HCT116 (cell line): Measurements from ENCODE around the gene TMEM187. TPM values are rescaled to one million over a fixed set of nuclear protein-coding genes. Genes with fewer than 3 reads are reported as not detected.

Experiments
- ATAC-seq: fragments of 200-7000 bp; cut with Tn5 transposase; 2 replicates; pipeline ENCODE4 v1.9.1; 2020; ENCODE audit warnings: mild to moderate bottlenecking, moderate library complexity
- BruUV-seq: library from RNA; stranded (reverse); fragments of 400-500 nt; replicated peaks from 2 replicates; lab custom pipeline; 2021; lab: Mats Ljungman, UMichigan
- CTCF ChIA-PET: fragments of 300-600 bp; sonication (Branson Sonifier 250); formaldehyde crosslinking; loops from one replicate; lab custom pipeline; 2021; ENCODE audit warnings: antibody characterized with exemption; lab: Charles Lee
- POLR2A ChIA-PET: fragments of 300-600, 350-600 bp; sonication (Branson Sonifier 250); formaldehyde crosslinking; loops from one replicate; lab custom pipeline; 2021; ENCODE audit warnings: antibody characterized with exemption; lab: Charles Lee
- RAD21 ChIA-PET, 2 experiments: fragments of 300-600 bp; sonication (Branson Sonifier 250); formaldehyde crosslinking; loops; one replicate each; lab custom pipeline; 2023; ENCODE audit warnings: low total read pairs in 2 of 2; ENCODE audit not compliant: uncharacterized antibody in 2 of 2, unreplicated experiment in 2 of 2, low non-redundant PET in 1 of 2; lab: Charles Lee
- DNase-seq: peaks from one replicate; pipeline ENCODE4 v3.0.0-alpha.2; 2010; ENCODE audit warnings: low read depth, low spot score
- H2AFZ ChIP-seq: fragments of 200-600 bp; shearing (Covaris generic), sonication (generic); 2 replicates; pipeline ENCODE4 v1.6.1; 2017; ENCODE audit warnings: low read depth, mixed run types, mixed read lengths, antibody characterized with exemption, low read length; ENCODE audit not compliant: poor library complexity, severe bottlenecking
- H3K27ac ChIP-seq: 2 replicates; pipeline ENCODE4 v1.5.1; 2012; ENCODE audit warnings: low read depth, low read length
- H3K27me3 ChIP-seq: fragments of 200-600 bp; sonication (generic); 2 replicates; pipeline ENCODE4 v1.6.1; 2016; ENCODE audit warnings: mixed run types, low read length, mixed read lengths; ENCODE audit not compliant: insufficient read depth
- H3K36me3 ChIP-seq, 2 experiments: fragments of 200-500 bp in 1 of 2; fragments of 200-600 bp in 1 of 2; sonication (Bioruptor generic) in 1 of 2; sonication (generic) in 1 of 2; 2 replicates each; pipeline versions ENCODE4 v1.5.1 to v1.6.1; 2014 to 2016; ENCODE audit warnings: low read length in 2 of 2, inconsistent platforms in 1 of 2, mixed read lengths in 1 of 2, mixed run types in 1 of 2; ENCODE audit not compliant: insufficient read depth in 2 of 2, control insufficient read depth in 1 of 2
- H3K4me1 ChIP-seq, 2 experiments: fragments of 200-600 bp in 1 of 2; sonication (generic) in 1 of 2; 2 replicates each; pipeline versions ENCODE4 v1.5.1 to v1.6.1; 2012 to 2017; ENCODE audit warnings: low read length in 2 of 2, inconsistent platforms in 1 of 2, mild to moderate bottlenecking in 1 of 2, mixed read lengths in 1 of 2, mixed run types in 1 of 2, moderate library complexity in 1 of 2; ENCODE audit not compliant: insufficient read depth in 2 of 2, control insufficient read depth in 1 of 2
- H3K4me2 ChIP-seq: fragments of 200-600 bp; sonication (generic); 2 replicates; pipeline ENCODE4 v1.6.1; 2017; ENCODE audit warnings: mixed run types, low read length, mixed read lengths
- H3K4me3 ChIP-seq, 2 experiments: fragments of 200-600 bp in 1 of 2; sonication (generic) in 1 of 2; replicated peaks in 1 of 2; 2 replicates each; pipeline ENCODE4 v1.5.1; 2011 to 2016; ENCODE audit warnings: low read length in 2 of 2, control low read depth in 1 of 2, low read depth in 1 of 2, mild to moderate bottlenecking in 1 of 2, mixed read lengths in 1 of 2, mixed run types in 1 of 2
- H3K79me2 ChIP-seq: fragments of 200-600 bp; sonication (generic); 2 replicates; pipeline ENCODE4 v1.6.1; 2017; ENCODE audit warnings: mild to moderate bottlenecking, mixed run types, low read length, moderate library complexity, mixed read lengths; ENCODE audit not compliant: insufficient read depth
- H3K9ac ChIP-seq: fragments of 200-600 bp; sonication (generic); 2 replicates; pipeline ENCODE4 v1.6.1; 2016; ENCODE audit warnings: low read length, mixed read lengths
- H3K9me2 ChIP-seq: fragments of 200-600 bp; sonication (generic), shearing (Covaris generic); 2 replicates; pipeline ENCODE4 v1.6.1; 2017; ENCODE audit warnings: mixed run types, mild to moderate bottlenecking, moderate library complexity; ENCODE audit not compliant: insufficient read depth
- H3K9me3 ChIP-seq, 2 experiments: fragments of 200-500 bp in 1 of 2; fragments of 200-600 bp in 1 of 2; sonication (Bioruptor generic) in 1 of 2; sonication (generic) in 1 of 2; 2 replicates each; pipeline ENCODE4 v1.6.1; 2014 to 2017; ENCODE audit warnings: low read length in 2 of 2, mixed read lengths in 2 of 2, inconsistent platforms in 1 of 2, low read depth in 1 of 2, mild to moderate bottlenecking in 1 of 2, mixed run types in 1 of 2, moderate library complexity in 1 of 2; ENCODE audit not compliant: control insufficient read depth in 1 of 2, insufficient read depth in 1 of 2
- H4K20me1 ChIP-seq: fragments of 200-600 bp; sonication (generic), shearing (Covaris generic); 2 replicates; pipeline ENCODE4 v1.6.1; 2017; ENCODE audit warnings: mixed run types, mild to moderate bottlenecking, moderate library complexity; ENCODE audit not compliant: insufficient read depth
- CBX3 ChIP-seq: IDR thresholded peaks from 2 replicates; pipeline ENCODE4 v1.6.1; 2012; ENCODE audit warnings: low read depth
- ELF1 ChIP-seq: IDR thresholded peaks from 2 replicates; pipeline ENCODE4 v1.6.1; 2012; ENCODE audit warnings: low read depth, borderline replicate concordance
- EZH2 ChIP-seq: fragments of 200-600 bp; sonication (generic); IDR thresholded peaks from 2 replicates; pipeline ENCODE4 v1.6.1; 2017; ENCODE audit warnings: antibody characterized with exemption, mixed run types
- JUND ChIP-seq: IDR thresholded peaks from 2 replicates; pipeline ENCODE4 v1.6.1; 2012
- POLR2AphosphoS5 ChIP-seq: IDR thresholded peaks from 2 replicates; pipeline ENCODE4 v1.6.1; 2011; ENCODE audit warnings: mild to moderate bottlenecking, low read depth, low read length, moderate library complexity
- RAD21 ChIP-seq: IDR thresholded peaks from 2 replicates; pipeline ENCODE4 v1.6.1; 2012; ENCODE audit warnings: low read depth, mild to moderate bottlenecking
- SP1 ChIP-seq: IDR thresholded peaks from 2 replicates; pipeline ENCODE4 v1.6.1; 2012; ENCODE audit warnings: low read depth
- SRF ChIP-seq: IDR thresholded peaks from 2 replicates; pipeline ENCODE4 v1.6.1; 2012; ENCODE audit warnings: low read depth
- TCF7L2 ChIP-seq: IDR thresholded peaks from 2 replicates; pipeline ENCODE4 v1.7.0; 2011; ENCODE audit warnings: borderline replicate concordance, inconsistent platforms; ENCODE audit not compliant: insufficient read depth, insufficient read length; ENCODE audit errors: extremely low read depth
- ZFX ChIP-seq: fragments of 450-650 bp; IDR thresholded peaks from 2 replicates; pipeline ENCODE4 v1.6.1; 2017
- ZNF274 ChIP-seq: fragments of 200-500 bp; sonication (Bioruptor generic); IDR thresholded peaks from 2 replicates; pipeline ENCODE4 v1.6.1; 2014; ENCODE audit warnings: mild to moderate bottlenecking, low read depth, low read length, inconsistent platforms
- intact Hi-C: fragments of 100-400 bp; cut with micrococcal nuclease; formaldehyde crosslinking; loops from 2 replicates; pipeline ENCODE4 v1.10.0; 2022
- total RNA-seq: library from RNA; stranded (reverse); gene quantifications from one replicate; pipeline ENCODE4 v1.2.1, GENCODE V29; 2021; ENCODE audit not compliant: unreplicated experiment
- TF ChIP-seq, protein P1 (sequence below): IDR thresholded peaks from 2 replicates; pipeline ENCODE4 v1.6.1; 2012; ENCODE audit warnings: low read depth

TMEM187 gene
- total RNA-seq, 1 experiment from 2014 or later, result 12.6 TPM

DNA sequence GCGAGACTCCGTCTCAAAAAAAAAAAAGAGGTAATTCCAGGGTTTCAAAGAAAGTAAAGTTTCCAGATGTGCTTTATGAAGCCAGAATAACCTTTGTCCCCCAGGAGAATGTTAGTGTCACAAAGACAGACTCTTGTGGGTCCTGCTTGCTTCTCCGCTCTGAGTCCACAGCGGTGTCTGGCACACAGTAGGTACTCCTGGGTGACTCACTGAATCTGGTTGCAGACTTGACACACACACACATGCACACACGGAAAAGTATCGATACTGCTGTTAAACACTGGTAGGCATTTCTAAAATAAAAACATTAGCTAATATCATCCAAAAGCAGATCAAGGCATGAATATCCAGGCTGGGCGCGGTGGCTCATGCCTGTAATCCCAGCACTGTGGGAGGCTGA lies 22.9 kb downstream of the TMEM187 start:
- intact Hi-C loops, result no loop called here
- Histone ChIP-seq H3K4me2 (no peak overlapping the region), H3K79me2 (no peaks in the 10 kb centered on the region), H3K9me2 (no peaks in the 10 kb centered on the region), H4K20me1 (no peaks in the 10 kb centered on the region), H3K27ac (no peak overlapping the region), H3K36me3 (no peaks in the 10 kb centered on the region), H3K9ac (no peak overlapping the region), H3K9me3 (no peaks in the 10 kb centered on the region), H3K4me1 (no peaks in the 10 kb centered on the region), H3K27me3 (no peaks in the 10 kb centered on the region), H2AFZ (no peak overlapping the region), H3K4me3 (no peak overlapping the region)
- RAD21 ChIA-PET, result no interaction called here
- DNase-seq, result no peak
- POLR2A ChIA-PET, result no interaction called here
- no TSS peak for BruUV-seq
- no peak for TF ChIP-seq SRF
- no peak for TF ChIP-seq RAD21
- TF ChIP-seq ZNF274, result no peak
- no peak for TF ChIP-seq SP1
- TF ChIP-seq EZH2, result no peak
- no peak for TF ChIP-seq JUND
- no peak for TF ChIP-seq POLR2AphosphoS5
- ATAC-seq, result no peak
- CTCF ChIA-PET, result no interaction called here

DNA sequence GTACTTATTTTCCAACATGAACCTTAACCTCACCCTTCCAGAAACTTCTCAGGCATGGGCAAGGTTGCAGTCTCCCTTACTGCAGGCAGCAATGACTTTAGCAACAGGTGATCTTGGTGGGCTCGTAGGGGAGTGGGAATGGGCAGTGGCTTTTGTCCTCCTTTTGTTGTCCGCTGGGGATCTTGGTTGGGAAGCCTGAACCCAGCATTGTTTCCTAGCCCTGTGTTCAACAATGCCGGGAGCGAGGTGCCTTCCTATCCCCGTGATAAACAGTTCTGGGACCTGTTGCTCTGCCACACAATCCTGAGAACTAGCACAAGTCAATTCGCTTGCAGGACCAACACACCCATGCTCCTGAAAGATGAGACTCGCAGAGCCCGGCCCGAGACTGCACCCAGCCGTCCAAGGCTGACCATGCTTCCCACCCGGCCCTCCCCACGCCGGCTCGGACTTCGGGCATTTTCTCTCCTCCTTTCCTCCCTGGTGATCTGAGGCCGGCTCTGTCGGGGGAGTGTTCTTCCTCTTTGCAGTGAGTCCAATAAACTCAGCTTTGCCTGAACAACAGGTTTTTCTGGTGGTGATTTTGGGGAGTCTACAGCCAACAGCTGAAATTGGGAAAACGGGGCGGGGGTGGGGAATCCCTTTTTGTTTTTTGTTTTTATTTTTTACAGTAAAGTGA lies 26.9 kb downstream of the TMEM187 start:
- no peak for ATAC-seq
- CTCF ChIA-PET, result no interaction called here

More for the DNA sequence above, 26.9 kb downstream of the TMEM187 start:
- H3K4me1 ChIP-seq, result peaks cover 8 to 11% of the 10 kb centered on the region in 2 experiments; a peak in 3 of 4 replicates
- H3K36me3 ChIP-seq, result no peaks in the 10 kb centered on the region
- DNase-seq, result no peak
- H3K4me2 ChIP-seq, result no peak overlapping the region
- intact Hi-C loops, result no loop called here
- H3K27ac ChIP-seq, result no peak overlapping the region
- BruUV-seq, result no TSS peak
- no peaks in the 10 kb centered on the region for H3K9me3 ChIP-seq
- no peak overlapping the region for H2AFZ ChIP-seq
- TF ChIP-seq SP1 (no peak), ZFX (no peak), SRF (no peak), JUND (no peak), ELF1 (no peak), CBX3 (no peak), TCF7L2 (no peak)
- TF ChIP-seq, protein P1, sequence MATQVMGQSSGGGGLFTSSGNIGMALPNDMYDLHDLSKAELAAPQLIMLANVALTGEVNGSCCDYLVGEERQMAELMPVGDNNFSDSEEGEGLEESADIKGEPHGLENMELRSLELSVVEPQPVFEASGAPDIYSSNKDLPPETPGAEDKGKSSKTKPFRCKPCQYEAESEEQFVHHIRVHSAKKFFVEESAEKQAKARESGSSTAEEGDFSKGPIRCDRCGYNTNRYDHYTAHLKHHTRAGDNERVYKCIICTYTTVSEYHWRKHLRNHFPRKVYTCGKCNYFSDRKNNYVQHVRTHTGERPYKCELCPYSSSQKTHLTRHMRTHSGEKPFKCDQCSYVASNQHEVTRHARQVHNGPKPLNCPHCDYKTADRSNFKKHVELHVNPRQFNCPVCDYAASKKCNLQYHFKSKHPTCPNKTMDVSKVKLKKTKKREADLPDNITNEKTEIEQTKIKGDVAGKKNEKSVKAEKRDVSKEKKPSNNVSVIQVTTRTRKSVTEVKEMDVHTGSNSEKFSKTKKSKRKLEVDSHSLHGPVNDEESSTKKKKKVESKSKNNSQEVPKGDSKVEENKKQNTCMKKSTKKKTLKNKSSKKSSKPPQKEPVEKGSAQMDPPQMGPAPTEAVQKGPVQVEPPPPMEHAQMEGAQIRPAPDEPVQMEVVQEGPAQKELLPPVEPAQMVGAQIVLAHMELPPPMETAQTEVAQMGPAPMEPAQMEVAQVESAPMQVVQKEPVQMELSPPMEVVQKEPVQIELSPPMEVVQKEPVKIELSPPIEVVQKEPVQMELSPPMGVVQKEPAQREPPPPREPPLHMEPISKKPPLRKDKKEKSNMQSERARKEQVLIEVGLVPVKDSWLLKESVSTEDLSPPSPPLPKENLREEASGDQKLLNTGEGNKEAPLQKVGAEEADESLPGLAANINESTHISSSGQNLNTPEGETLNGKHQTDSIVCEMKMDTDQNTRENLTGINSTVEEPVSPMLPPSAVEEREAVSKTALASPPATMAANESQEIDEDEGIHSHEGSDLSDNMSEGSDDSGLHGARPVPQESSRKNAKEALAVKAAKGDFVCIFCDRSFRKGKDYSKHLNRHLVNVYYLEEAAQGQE, result no peak
- H3K4me3 ChIP-seq, result no peak overlapping the region
- ChIA-PET RAD21 (no interaction called here), POLR2A (no interaction called here)
- no peak overlapping the region for H3K9ac ChIP-seq
- H3K9me2 ChIP-seq, result no peaks in the 10 kb centered on the region
- H3K27me3 ChIP-seq, result no peaks in the 10 kb centered on the region
- H3K79me2 ChIP-seq, result no peaks in the 10 kb centered on the region
- no peaks in the 10 kb centered on the region for H4K20me1 ChIP-seq
